IPS-18a (cell line): Measurements from ENCODE around the gene TMEM107.
A peak's percentile ranks its signal among the peaks of the same experiment; 100 is the strongest.

Experiments used
- H3K27ac ChIP-seq: one replicate; pipeline ENCODE4 v1.5.1; 2013; ENCODE audit warnings: low read length
- H3K27me3 ChIP-seq: one replicate; pipeline ENCODE4 v1.6.1; 2013; ENCODE audit warnings: mild to moderate bottlenecking, low read length; ENCODE audit not compliant: control insufficient read depth, insufficient read depth
- H3K36me3 ChIP-seq: one replicate; pipeline ENCODE4 v1.6.1; 2013; ENCODE audit warnings: low read depth, low read length; ENCODE audit not compliant: control insufficient read depth
- H3K4me1 ChIP-seq: one replicate; pipeline ENCODE4 v1.6.1; 2013; ENCODE audit warnings: low read depth, low read length; ENCODE audit not compliant: control insufficient read depth
- H3K4me3 ChIP-seq: one replicate; pipeline ENCODE4 v1.5.1; 2013; ENCODE audit warnings: low read length
- H3K9ac ChIP-seq: one replicate; pipeline ENCODE4 v1.6.1; 2013; ENCODE audit warnings: mild to moderate bottlenecking, low read length, moderate library complexity
- H3K9me3 ChIP-seq: one replicate; pipeline ENCODE4 v1.6.1; 2013; ENCODE audit warnings: low read depth, low read length; ENCODE audit not compliant: control insufficient read depth

The TMEM107 gene

GRCh38 chr17:8158267-8159031 is 17.7 kb downstream of the TMEM107 start:
- Histone ChIP-seq H3K9me3 (no peaks in the 10 kb centered on the region), H3K27ac (no peak overlapping the region), H3K4me3 (no peak overlapping the region), H3K9ac (no peak overlapping the region), H3K4me1 (peaks cover 30% of the 10 kb centered on the region), H3K36me3 (peaks cover 16% of the 10 kb centered on the region), H3K27me3 (no peaks in the 10 kb centered on the region)

- no peaks in the 10 kb centered on the region for H3K27me3 ChIP-seq
- H3K36me3 ChIP-seq = peaks cover 15% of the 10 kb centered on the region
- peak overlapping the region; percentile 69 for H3K27ac ChIP-seq
- peak overlapping the region; percentile 86 for H3K4me3 ChIP-seq
- H3K9me3 ChIP-seq = no peaks in the 10 kb centered on the region
- H3K9ac ChIP-seq = peak overlapping the region; percentile 79
- peaks cover 33% of the 10 kb centered on the region for H3K4me1 ChIP-seq
These were observed 19.8 kb downstream of the TMEM107 start for GRCh38 chr17:8156246-8156992.

DNA sequence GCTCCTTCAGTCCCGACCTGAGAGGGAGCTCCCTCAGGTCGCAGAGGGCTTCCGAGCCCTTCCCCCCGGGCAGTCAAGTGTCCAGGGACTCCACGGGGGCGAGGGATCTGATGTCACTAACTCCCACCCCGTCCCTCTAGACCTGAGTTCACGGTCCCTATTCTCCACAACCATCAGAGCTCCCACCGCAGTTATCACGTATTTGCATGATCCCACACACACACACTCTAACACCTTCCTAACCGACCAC is 20.3 kb downstream of the TMEM107 start:
- peaks cover 10% of the 10 kb centered on the region for H3K36me3 ChIP-seq
- H3K9me3 ChIP-seq = no peaks in the 10 kb centered on the region
- no peak overlapping the region for H3K27ac ChIP-seq
- H3K4me3 ChIP-seq = peak overlapping the region; percentile 86
- H3K9ac ChIP-seq = peak overlapping the region; percentile 75
- no peaks in the 10 kb centered on the region for H3K27me3 ChIP-seq
- peaks cover 34% of the 10 kb centered on the region for H3K4me1 ChIP-seq

DNA sequence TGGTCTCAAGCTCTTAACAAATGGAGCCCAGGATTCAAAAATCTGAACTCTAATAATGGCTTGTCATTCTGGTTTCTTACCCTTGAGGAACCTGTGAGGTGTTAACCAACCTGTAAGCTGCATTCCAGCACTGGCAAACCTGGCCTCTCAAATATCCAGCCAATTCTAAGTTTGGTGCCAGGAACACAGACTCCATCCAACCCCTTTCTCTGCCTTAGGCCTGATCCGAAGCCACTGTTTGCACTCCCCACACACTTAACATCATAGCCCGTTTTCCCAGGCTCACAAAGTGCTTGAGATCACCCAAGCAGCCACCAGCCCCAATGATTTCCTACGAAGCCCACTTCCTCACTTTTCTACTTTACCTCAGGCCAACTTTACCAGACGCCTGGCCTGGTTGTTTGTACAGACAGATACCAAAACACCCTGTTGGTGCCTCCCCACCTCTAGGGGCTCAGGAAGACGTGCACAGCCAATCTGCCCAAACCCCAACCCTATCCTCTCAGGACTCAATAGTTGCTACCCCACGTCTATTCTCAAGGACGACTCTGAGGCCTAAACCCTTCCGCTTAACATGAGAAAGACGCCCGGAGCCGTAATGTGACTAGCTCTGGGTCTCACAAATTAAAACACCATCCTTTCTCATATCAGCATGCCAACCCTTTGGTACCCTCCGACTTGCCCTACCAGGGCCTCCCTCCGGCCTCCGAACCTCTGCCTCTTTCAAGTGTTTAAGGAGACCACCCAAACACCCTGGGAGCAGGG is 20.8 kb downstream of the TMEM107 start:
- Histone ChIP-seq H3K9ac (peak overlapping the region; percentile 75), H3K9me3 (no peaks in the 10 kb centered on the region), H3K4me1 (peaks cover 38% of the 10 kb centered on the region), H3K27ac (no peak overlapping the region), H3K36me3 (peaks cover 8% of the 10 kb centered on the region), H3K4me3 (peak overlapping the region; percentile 86), H3K27me3 (no peaks in the 10 kb centered on the region)

- H3K4me1 ChIP-seq = peaks cover 38% of the 10 kb centered on the region
- H3K4me3 ChIP-seq = peak overlapping the region; percentile 86
- H3K9me3 ChIP-seq = no peaks in the 10 kb centered on the region
- H3K36me3 ChIP-seq = peaks cover 9% of the 10 kb centered on the region
- H3K9ac ChIP-seq = peak overlapping the region; percentile 70
- peak overlapping the region; percentile 47 for H3K27ac ChIP-seq
- H3K27me3 ChIP-seq = no peaks in the 10 kb centered on the region
These were observed 21.5 kb downstream of the TMEM107 start for GRCh38 chr17:8154608-8155155.

- no peaks in the 10 kb centered on the region for H3K9me3 ChIP-seq
- H3K4me1 ChIP-seq = peaks cover 38% of the 10 kb centered on the region
- H3K36me3 ChIP-seq = peaks cover 10% of the 10 kb centered on the region
- H3K27me3 ChIP-seq = no peaks in the 10 kb centered on the region
- peak overlapping the region; percentile 75 for H3K27ac ChIP-seq
- peak overlapping the region; percentile 86 for H3K4me3 ChIP-seq
- H3K9ac ChIP-seq = peak overlapping the region; percentile 70
These were observed 22.1 kb downstream of the TMEM107 start for GRCh38 chr17:8153957-8154607.

GRCh38 chr17:8153525-8153956 is 22.6 kb downstream of the TMEM107 start:
- Histone ChIP-seq H3K9ac (peak overlapping the region; percentile 70), H3K4me1 (peaks cover 38% of the 10 kb centered on the region), H3K9me3 (no peaks in the 10 kb centered on the region), H3K4me3 (peak overlapping the region; percentile 86), H3K36me3 (peaks cover 11% of the 10 kb centered on the region), H3K27me3 (no peaks in the 10 kb centered on the region), H3K27ac (peak overlapping the region; percentile 75)

DNA sequence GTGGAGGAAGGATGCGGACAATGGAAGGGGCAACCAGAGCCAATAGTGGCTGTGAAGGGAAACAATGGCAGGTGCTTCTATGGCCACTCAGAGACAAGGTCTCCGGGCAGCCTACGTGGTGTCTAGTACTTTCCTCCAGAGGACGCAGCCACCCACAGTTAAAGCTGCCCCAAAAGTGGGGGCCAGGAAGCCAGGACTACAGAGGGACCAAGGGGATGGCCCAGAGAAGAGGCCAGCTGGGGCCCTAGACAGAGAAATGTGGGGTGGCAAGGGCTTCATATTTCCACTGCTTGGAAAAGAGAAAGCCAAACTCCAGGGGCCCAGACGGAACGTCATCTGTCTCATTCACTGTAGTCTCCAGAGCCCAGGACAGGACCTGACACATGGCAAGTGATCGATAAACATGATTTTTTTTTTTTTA is 23.1 kb downstream of the TMEM107 start:
- Histone ChIP-seq H3K36me3 (peaks cover 16% of the 10 kb centered on the region), H3K9me3 (no peaks in the 10 kb centered on the region), H3K9ac (no peak overlapping the region), H3K4me3 (peak overlapping the region; percentile 91), H3K4me1 (peaks cover 38% of the 10 kb centered on the region), H3K27me3 (no peaks in the 10 kb centered on the region), H3K27ac (peak overlapping the region; percentile 37)

DNA sequence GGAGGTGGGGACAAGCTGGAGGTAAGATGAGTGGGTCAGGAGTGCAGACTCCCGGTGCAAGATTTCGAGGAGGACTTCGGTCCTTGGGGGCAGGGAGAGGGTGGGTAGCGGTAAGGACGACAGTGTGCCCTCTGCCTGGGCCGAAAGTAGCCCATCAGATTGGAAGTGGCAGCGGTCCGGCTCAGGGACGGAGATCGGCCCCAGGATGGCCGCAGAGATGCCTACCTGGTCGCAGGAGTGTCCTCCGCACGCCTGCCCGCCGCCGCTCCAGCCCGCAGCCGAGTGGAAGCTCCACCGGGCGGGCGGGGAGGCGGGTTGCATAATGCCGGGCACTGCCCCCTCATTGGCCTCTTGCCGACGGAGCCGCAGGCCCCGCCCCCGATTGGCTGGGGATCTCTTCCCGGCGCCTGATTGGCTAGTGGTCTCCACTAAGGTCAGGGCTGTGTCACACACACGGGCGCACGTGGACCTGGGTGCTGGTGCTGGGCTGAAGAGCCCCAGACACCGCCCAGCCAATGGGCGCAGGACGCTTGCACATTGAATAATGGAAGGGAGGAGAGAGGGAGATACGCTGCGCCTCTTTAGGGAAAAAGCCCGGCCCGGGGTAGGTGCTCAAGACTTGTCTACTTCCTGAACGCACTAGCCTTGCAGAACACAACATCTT is 23.9 kb downstream of the TMEM107 start, which contains the start of gene PER1:
PER1 (minus strand) TSS at position 293 of the 664 bp plus-strand sequence. CDS start 1,698 bp downstream, outside the sequence.
- peak within 1 kb of the TSS; percentile 37 for H3K27ac ChIP-seq
- peak within 1 kb of the TSS; percentile 91 for H3K4me3 ChIP-seq
- peaks cover 38% of the 10 kb centered on the region for H3K4me1 ChIP-seq

GRCh38 chr17:8151641-8152111 is 24.5 kb downstream of the TMEM107 start:
- Histone ChIP-seq H3K27ac (peak overlapping the region; percentile 31), H3K4me1 (peaks cover 36% of the 10 kb centered on the region), H3K27me3 (no peaks in the 10 kb centered on the region), H3K9me3 (no peaks in the 10 kb centered on the region), H3K4me3 (peak overlapping the region; percentile 91), H3K36me3 (peaks cover 29% of the 10 kb centered on the region), H3K9ac (peak overlapping the region; percentile 72)

More for the DNA sequence above, 23.9 kb downstream of the TMEM107 start, which contains the start of gene PER1:
- H3K9me3 ChIP-seq = no peaks in the 10 kb centered on the region
- H3K36me3 ChIP-seq = peaks cover 23% of the 10 kb centered on the region
- peak within 1 kb of the TSS; percentile 72 for H3K9ac ChIP-seq
- no peaks in the 10 kb centered on the region for H3K27me3 ChIP-seq
